C4-2B (cell line): ENCODE measurements around the gene CFD.

Source experiments
- H3K27ac ChIP-seq: fragments of 450-650 bp; 2 replicates; pipeline ENCODE4 v1.5.1; 2017
- ZFX ChIP-seq: fragments of 450-650 bp; IDR thresholded peaks from 2 replicates; pipeline ENCODE4 v1.6.1; 2017
- TF ChIP-seq, protein P1 (sequence below): fragments of 450-650 bp; conservative IDR thresholded peaks from 2 replicates; pipeline ENCODE4 v1.5.1; 2017; ENCODE audit warnings: mild to moderate bottlenecking

CFD gene

DNA sequence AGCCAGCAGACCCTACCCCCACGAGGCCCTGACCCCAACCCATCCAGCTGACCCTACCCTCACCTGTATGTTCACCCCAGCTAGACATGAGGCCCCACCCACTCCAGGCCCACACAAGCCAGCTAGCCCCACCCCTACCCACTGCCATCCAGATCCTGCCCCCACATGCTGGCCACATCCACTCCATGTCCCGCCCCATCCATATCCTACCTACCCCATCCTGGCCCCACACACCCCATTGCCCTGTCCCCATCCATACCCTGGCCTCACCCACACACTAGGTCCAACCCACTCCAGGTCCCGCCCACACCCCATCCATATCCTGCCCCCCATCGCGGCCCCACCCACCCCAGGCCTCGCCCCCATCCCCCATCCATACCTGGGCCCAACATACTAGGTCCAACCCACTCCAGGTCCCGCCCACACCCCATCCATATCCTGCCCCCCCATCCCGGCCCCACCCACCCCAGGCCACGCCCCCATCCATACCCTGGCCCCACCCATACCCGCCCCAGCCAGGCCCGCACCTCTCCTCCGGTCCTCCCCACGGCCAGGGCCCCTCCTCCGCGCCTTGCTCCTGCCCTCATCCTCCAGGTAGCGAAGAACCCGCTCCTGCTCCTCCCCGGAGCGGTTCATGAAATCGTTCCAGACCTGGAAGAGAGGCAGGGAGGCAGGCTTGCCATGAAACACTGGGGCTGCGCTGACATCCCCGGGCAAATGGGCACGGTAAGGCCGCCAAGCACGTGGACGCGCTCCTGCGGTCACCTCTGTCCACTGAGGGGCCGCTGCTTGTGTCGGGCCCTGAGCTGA is 41.0 kb downstream of the CFD start:
- TF ChIP-seq ZFX: no peak
- TF ChIP-seq, protein P1, sequence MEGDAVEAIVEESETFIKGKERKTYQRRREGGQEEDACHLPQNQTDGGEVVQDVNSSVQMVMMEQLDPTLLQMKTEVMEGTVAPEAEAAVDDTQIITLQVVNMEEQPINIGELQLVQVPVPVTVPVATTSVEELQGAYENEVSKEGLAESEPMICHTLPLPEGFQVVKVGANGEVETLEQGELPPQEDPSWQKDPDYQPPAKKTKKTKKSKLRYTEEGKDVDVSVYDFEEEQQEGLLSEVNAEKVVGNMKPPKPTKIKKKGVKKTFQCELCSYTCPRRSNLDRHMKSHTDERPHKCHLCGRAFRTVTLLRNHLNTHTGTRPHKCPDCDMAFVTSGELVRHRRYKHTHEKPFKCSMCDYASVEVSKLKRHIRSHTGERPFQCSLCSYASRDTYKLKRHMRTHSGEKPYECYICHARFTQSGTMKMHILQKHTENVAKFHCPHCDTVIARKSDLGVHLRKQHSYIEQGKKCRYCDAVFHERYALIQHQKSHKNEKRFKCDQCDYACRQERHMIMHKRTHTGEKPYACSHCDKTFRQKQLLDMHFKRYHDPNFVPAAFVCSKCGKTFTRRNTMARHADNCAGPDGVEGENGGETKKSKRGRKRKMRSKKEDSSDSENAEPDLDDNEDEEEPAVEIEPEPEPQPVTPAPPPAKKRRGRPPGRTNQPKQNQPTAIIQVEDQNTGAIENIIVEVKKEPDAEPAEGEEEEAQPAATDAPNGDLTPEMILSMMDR: no peak
- no peak overlapping the region for H3K27ac ChIP-seq

DNA sequence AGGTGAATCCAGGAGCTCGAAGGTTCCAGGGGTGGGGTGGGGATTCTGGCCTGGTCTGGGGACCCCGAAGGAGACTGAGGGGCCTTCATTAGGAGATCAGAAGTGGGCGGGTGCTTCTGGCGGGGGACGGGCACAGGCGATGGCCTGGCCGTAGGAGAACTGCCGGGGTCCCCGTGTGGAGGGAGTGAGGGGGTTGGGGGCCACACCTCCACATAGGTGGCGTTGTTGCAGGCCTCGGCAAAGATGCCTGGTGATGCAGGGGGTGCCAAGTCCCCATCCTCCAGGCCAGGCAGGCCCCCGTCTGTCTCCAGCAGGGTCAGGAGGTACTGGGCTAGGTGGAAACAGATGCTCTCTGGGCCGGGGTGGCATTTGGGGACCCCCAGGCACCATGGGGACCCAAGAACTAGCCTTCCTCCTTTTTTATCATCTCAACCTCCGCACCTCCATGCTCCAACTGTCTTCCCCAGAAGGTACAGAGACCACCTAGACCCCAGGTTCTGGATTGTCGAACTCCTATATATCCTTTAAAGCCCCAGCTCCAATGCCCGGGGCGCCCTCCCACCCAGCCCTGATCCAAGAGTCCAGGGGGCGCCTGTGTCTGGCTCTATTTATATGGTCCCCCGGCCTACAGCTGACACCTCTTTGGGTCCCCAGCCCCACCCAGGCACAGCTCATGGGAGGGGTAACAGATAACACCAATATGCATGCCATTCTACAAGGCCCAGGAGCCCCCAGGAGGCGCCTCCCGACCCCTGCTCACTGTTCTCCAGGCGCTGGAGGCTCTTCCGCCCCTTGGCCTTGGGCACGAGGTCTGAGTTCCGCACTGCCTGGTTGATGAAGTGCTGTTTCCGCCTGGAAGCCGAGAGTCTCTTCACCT is 42.0 kb downstream of the CFD start:
- H3K27ac ChIP-seq: no peak overlapping the region
- no peak for TF ChIP-seq ZFX
- TF ChIP-seq, protein P1: no peak

DNA sequence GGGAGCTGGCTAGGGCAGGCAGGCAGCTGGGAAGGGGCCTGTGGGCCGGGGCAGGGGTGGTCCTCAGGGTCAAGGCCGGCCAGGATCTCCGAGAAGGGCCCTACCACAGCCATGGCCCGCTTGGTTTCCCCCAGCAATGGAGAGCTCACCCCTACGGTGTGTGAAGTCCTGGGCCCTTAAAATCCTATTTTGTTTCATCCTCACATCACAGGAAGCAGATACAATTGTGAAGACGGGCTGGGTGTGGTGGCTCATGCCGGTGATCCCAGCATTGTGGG is 42.6 kb downstream of the CFD start:
- TF ChIP-seq, protein P1: no peak
- no peak for TF ChIP-seq ZFX
- H3K27ac ChIP-seq: no peak overlapping the region

DNA sequence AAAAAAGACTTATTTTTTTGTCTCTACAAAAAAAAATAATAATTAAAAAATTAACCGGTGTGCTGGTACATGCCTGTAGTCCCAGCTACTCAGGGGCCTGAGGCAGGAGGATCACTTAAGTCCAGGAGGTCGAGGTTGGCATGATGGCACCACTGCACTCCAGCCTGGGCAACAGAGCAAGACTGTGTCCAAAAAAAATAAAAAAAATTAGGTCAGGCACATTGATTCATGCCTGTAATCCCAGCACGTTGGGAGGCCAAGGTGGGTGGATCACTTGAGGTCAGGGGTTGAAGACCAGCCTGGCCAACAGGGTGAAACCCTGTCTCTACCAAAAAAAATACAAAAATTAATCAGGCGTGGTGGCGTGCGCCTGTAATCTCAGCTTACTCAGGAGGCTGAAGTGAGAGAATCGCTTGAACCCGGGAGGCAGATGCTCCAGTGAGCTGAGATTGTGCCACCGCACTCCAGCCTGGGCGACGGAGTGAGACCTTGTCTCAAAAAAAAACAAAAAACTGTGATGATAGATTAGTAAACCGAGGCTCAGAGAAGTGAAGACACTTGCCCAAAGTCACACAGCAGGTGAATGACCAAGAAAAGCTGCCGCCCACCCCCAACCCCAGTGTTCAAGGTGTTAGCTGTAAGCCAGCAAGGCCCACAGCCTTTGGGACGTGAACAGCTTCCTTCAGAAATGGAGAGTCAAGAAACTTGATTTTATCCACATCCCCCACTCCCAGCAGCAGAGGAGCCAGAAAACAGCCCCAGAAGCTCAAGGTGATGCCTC is 43.2 kb downstream of the CFD start:
- H3K27ac ChIP-seq: no peak overlapping the region
- TF ChIP-seq ZFX: no peak
- TF ChIP-seq, protein P1: no peak

DNA sequence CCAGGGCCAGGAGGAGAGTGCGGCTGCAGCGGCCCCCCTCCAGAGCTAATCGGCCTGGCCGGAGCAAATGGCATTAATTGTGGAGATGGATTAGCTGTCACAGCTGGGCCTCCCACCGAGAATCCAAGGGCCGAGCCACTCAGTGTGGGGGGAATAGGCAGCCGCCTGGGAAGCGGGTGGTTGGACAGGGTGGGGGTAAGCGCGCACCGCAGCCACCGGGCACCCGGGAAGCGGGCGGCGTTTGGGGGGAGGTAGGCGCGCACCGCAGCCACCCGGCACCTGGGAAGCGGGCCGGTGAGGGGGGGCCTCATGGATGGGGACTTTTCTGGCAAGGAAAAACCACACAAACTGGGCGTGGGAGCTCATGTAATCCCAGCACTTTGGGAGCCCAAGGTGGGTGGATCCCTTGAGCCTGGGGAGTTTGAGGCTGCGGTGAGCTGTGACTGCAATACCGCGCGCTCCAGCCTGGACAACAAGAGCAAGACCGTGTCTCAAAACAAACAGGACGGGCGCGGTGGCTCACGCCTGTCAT is 43.9 kb downstream of the CFD start:
- TF ChIP-seq, protein P1: no peak
- TF ChIP-seq ZFX: no peak
- no peak overlapping the region for H3K27ac ChIP-seq

DNA sequence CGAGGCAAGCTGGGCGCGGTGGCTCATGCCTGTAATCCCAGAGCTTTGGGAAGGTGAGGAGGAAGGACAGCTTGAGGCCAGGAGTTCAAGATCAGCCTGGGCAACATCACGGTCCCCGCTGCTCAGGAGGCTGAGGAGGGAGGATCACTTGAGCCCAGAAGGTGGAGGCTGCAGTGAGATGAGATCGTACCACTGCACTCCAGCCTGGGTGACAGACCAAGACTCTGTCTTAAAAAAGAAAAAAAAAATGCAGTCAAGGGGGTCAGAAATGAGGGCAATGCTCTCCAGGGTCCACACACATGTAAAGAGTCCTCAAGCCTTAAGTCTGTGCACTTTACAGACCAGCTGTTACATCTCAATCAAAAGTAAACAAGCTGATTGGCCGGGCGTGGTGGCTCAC is 45.1 kb downstream of the CFD start:
- H3K27ac ChIP-seq: no peak overlapping the region
- TF ChIP-seq, protein P1: no peak
- TF ChIP-seq ZFX: no peak
